HK-2 (cell line): ENCODE data around the gene NR2E3.
"Not testable (repeated sequence)": the region's sequence is repeated elsewhere in the genome, so short reads cannot be mapped to it uniquely, and the experiment has no call there.

Experiments
- DNase-seq: peaks from one replicate; pipeline ENCODE4 v3.0.0-alpha.2; 2018; ENCODE audit not compliant: unreplicated experiment

NR2E3 gene

GRCh38 chr15:71815301-71815700, 4.9 kb downstream of the NR2E3 start:
- DNase-seq, result no peak

- no peak for DNase-seq
Measured at GRCh38 chr15:71817351-71817750, 7.0 kb downstream of the NR2E3 start.

- DNase-seq, result no peak
Measured at GRCh38 chr15:71820127-71820526, 9.8 kb downstream of the NR2E3 start.

- no peak for DNase-seq
Measured at GRCh38 chr15:71821547-71822129, 11.3 kb downstream of the NR2E3 start.

GRCh38 chr15:71822890-71823630, 12.7 kb downstream of the NR2E3 start:
- DNase-seq, result no peak

- DNase-seq, result no peak
Measured at GRCh38 chr15:71823801-71824200, 13.4 kb downstream of the NR2E3 start.

GRCh38 chr15:71825021-71825730, 14.8 kb downstream of the NR2E3 start:
- no peak for DNase-seq

- DNase-seq, result no peak
Measured at GRCh38 chr15:71826196-71826595, 15.8 kb downstream of the NR2E3 start.

GRCh38 chr15:71830981-71831380, 20.6 kb downstream of the NR2E3 start:
- no peak for DNase-seq

- DNase-seq, result no peak
Measured at GRCh38 chr15:71841563-71841962, 31.2 kb downstream of the NR2E3 start.

- DNase-seq, result no peak
Measured at GRCh38 chr15:71844916-71845315, 34.6 kb downstream of the NR2E3 start.

GRCh38 chr15:71853543-71853942, 43.2 kb downstream of the NR2E3 start:
- DNase-seq, result no peak

- DNase-seq, result not testable (repeated sequence)
Measured at GRCh38 chr15:71858232-71858631, 47.9 kb downstream of the NR2E3 start.
